ENCODE results near the gene OR52E6. TPM values are rescaled to one million over a fixed set of nuclear protein-coding genes. Genes with fewer than 3 reads are reported as not detected.

Gene OR52E6
- total RNA-seq, 2 experiments from 2014 or later = not detected

GRCh38 chr11:5887172-5887571, 45.5 kb upstream of the OR52E6 start:
- BruUV-seq (replicated peaks) = no TSS peak

DNA sequence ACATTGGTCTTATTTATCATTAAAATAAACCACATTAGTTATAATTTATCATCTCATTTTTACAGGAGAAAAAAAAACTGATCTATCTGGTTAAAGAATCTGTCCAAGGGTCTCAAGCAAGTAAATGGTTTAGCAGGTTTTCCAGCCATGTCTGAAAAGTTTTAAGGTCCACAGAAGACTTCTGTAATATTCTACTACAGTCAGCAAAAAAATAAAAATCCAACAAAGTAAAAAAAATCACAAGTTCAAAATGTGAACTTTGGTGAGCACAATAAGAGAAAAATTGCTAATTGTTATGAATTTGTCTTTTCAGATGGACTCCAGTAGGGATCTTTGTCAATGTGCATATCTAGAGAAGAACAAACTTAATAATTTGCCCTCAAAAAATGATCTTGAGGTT, 40.1 kb upstream of the OR52E6 start:
- Histone ChIP-seq H3K4me3 (ENCODE audit: low read depth, low read length, poor library complexity, severe bottlenecking) (no peak overlapping the region), H3K27ac (ENCODE audit: low read depth, low read length, poor library complexity, severe bottlenecking) (no peak overlapping the region), H3K4me2 (ENCODE audit: low read length) (no peak overlapping the region), H4K20me1 (ENCODE audit: insufficient read depth, low read length) (no peaks in the 10 kb centered on the region), H3K9me3 (ENCODE audit: low read length) (no peaks in the 10 kb centered on the region), H3K9me2 (ENCODE audit: insufficient read depth, low read length) (no peaks in the 10 kb centered on the region), H2AFZ (ENCODE audit: low read length) (no peak overlapping the region), H3K4me1 (ENCODE audit: insufficient read depth, low read length, poor library complexity, severe bottlenecking) (no peaks in the 10 kb centered on the region), H3K79me2 (ENCODE audit: insufficient read depth, low read depth, low read length) (no peaks in the 10 kb centered on the region), H3K36me3 (ENCODE audit: insufficient read depth, low read length) (no peaks in the 10 kb centered on the region)
- ChIA-PET POLR2A (interaction anchor here (0.7 kb wide), 1 partner anchor 147 kb away, joined by 6 read pairs; no protein-coding TSS in a partner anchor), CTCF (ENCODE audit: unreplicated experiment) (no interaction called here)
- intact Hi-C loops (cut with micrococcal nuclease; ENCODE audit: unreplicated experiment) = no loop called here
- TF ChIP-seq EZH2phosphoT487 (IDR thresholded peaks at IDR 0.05; ENCODE audit: borderline replicate concordance, low read depth, low read length) (no peak), CTCF (conservative IDR thresholded peaks at IDR 0.05; ENCODE audit: low read length) (no peak)
- no peak for DNase-seq (ENCODE audit: low spot score)
- no TSS peak for BruUV-seq (replicated peaks)

More at GRCh38 chr11:5887172-5887571, 45.5 kb upstream of the OR52E6 start:
- TF ChIP-seq CTCF (conservative IDR thresholded peaks at IDR 0.05; ENCODE audit: low read length) (no peak), EZH2phosphoT487 (IDR thresholded peaks at IDR 0.05; ENCODE audit: borderline replicate concordance, low read depth, low read length) (no peak)
- Histone ChIP-seq H4K20me1 (ENCODE audit: insufficient read depth, low read length) (no peaks in the 10 kb centered on the region), H3K9me2 (ENCODE audit: insufficient read depth, low read length) (no peaks in the 10 kb centered on the region), H3K4me1 (ENCODE audit: insufficient read depth, low read length, poor library complexity, severe bottlenecking) (no peaks in the 10 kb centered on the region), H2AFZ (ENCODE audit: low read length) (no peak overlapping the region), H3K36me3 (ENCODE audit: insufficient read depth, low read length) (no peaks in the 10 kb centered on the region), H3K79me2 (ENCODE audit: insufficient read depth, low read depth, low read length) (no peaks in the 10 kb centered on the region), H3K4me2 (ENCODE audit: low read length) (no peak overlapping the region), H3K9me3 (ENCODE audit: low read length) (no peaks in the 10 kb centered on the region), H3K4me3 (ENCODE audit: low read depth, low read length, poor library complexity, severe bottlenecking) (no peak overlapping the region), H3K27ac (ENCODE audit: low read depth, low read length, poor library complexity, severe bottlenecking) (no peak overlapping the region)
- ChIA-PET CTCF (ENCODE audit: unreplicated experiment) (no interaction called here), POLR2A (no interaction called here)
- intact Hi-C loops (cut with micrococcal nuclease; ENCODE audit: unreplicated experiment) = no loop called here
- DNase-seq (ENCODE audit: low spot score) = no peak

GRCh38 chr11:5880329-5880728, 38.6 kb upstream of the OR52E6 start, which contains the start of gene OR52E4:
Gene OR52E4 (plus strand): TSS chr11:5880629. CDS start chr11:5884293, 3,664 bp downstream.
- no peaks in the 10 kb centered on the region for H3K9me2 ChIP-seq (ENCODE audit: insufficient read depth, low read length)
- no peaks in the 10 kb centered on the region for H3K9me3 ChIP-seq (ENCODE audit: low read length)
- H3K36me3 ChIP-seq (ENCODE audit: insufficient read depth, low read length) = no peaks in the 10 kb centered on the region
- CTCF ChIA-PET (ENCODE audit: unreplicated experiment) = no interaction called here
- no peak within 1 kb of the TSS for H2AFZ ChIP-seq (ENCODE audit: low read length)
- TF ChIP-seq CTCF (conservative IDR thresholded peaks at IDR 0.05; ENCODE audit: low read length) (no peak), EZH2phosphoT487 (IDR thresholded peaks at IDR 0.05; ENCODE audit: borderline replicate concordance, low read depth, low read length) (no peak)
- intact Hi-C loops (cut with micrococcal nuclease; ENCODE audit: unreplicated experiment) = no loop called here
- no TSS peak for BruUV-seq (replicated peaks)
- H3K4me2 ChIP-seq (ENCODE audit: low read length) = no peak within 1 kb of the TSS
- no peaks in the 10 kb centered on the region for H3K79me2 ChIP-seq (ENCODE audit: insufficient read depth, low read depth, low read length)
- H3K4me1 ChIP-seq (ENCODE audit: insufficient read depth, low read length, poor library complexity, severe bottlenecking) = no peaks in the 10 kb centered on the region
- POLR2A ChIA-PET = no interaction called here
- H3K4me3 ChIP-seq (ENCODE audit: low read depth, low read length, poor library complexity, severe bottlenecking) = no peak within 1 kb of the TSS
- no peak within 1 kb of the TSS for H3K27ac ChIP-seq (ENCODE audit: low read depth, low read length, poor library complexity, severe bottlenecking)
- no peak for DNase-seq (ENCODE audit: low spot score)
- H4K20me1 ChIP-seq (ENCODE audit: insufficient read depth, low read length) = no peaks in the 10 kb centered on the region
